HG02610 (cell line): ENCODE data around the gene IREB2.
"Not testable (repeated sequence)": the region's sequence is repeated elsewhere in the genome, so short reads cannot be mapped to it uniquely, and the experiment has no call there.

Source experiments
- ATAC-seq: cut with Tn5 transposase; IDR thresholded peaks from one replicate; pipeline ENCODE4 v1.9.1; 2021; ENCODE audit warnings: mild to moderate bottlenecking, moderate library complexity; ENCODE audit not compliant: unreplicated experiment

The IREB2 gene

GRCh38 chr15:78431955-78432354 is 6.1 kb upstream of the IREB2 start:
- ATAC-seq: no peak

DNA sequence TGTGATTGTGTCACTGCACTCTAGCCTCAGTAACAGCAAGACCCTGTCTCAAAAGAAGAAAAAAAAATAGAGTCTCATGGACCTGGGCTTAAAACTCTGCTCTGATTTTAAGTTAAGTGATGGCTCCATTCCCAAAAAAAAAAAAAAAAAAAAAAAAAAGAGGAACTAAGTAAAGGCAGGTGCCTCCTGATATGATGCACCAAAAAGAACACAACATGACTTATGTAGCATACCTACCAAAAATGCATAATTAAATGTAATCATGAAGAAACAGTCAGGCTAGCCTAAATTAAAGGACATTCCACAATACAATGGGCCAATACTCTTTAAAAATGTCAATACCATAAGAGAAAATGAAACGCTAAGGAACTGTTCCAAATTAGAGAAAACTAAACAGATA is 5.4 kb upstream of the IREB2 start:
- no peak for ATAC-seq

DNA sequence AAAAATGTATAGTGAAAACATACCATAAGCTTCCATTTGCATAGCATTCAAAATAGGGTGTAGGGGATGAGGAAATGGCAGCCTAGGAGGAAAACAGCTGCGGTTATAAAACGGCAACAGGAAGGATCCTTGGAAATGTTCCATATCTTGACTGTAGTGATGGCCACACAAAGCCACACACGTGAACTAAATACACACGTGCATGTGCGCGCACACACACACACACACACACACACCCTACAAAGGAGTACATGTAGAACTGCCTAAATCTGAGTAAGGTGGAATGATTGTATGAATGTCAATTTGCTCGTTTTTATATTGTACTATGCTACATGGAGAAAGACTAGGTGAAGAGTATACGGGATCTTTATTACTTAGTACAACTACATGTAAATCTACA is 3.9 kb upstream of the IREB2 start:
- no peak for ATAC-seq

- not testable (repeated sequence) for ATAC-seq
These were observed 3.3 kb upstream of the IREB2 start for GRCh38 chr15:78434711-78435110.

DNA sequence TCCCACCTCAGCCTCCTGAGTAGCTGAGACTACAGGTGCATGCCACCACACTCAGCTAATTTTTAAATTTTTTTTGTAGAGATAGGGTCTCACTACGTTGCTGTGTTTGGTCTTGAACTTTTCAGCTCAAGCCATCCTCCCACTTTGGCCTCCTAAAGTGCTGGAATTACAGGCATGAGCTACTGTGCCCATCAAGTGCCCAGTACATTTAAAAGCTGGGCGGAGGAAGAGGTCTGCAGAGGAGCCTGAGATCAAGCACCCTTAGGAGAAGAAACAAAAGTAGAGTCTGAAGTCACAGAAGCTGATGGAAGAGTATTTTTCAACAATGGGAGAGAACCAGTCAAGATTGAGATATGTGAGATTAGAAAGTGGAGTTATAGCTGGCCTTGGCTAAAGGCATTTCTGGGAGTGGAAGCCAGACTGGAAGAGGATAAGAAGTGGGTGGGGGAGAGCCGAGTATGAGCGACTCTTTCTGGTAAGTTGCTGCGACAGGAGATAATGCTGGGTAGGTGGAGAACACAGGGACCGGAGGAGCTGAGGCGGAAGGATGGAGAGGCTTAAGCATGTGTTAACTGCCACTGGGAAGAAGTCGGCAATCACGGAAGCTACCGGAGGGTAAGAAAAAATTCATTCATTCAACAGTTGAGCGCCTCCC is 782 bp upstream of the IREB2 start:
- ATAC-seq: no peak

DNA sequence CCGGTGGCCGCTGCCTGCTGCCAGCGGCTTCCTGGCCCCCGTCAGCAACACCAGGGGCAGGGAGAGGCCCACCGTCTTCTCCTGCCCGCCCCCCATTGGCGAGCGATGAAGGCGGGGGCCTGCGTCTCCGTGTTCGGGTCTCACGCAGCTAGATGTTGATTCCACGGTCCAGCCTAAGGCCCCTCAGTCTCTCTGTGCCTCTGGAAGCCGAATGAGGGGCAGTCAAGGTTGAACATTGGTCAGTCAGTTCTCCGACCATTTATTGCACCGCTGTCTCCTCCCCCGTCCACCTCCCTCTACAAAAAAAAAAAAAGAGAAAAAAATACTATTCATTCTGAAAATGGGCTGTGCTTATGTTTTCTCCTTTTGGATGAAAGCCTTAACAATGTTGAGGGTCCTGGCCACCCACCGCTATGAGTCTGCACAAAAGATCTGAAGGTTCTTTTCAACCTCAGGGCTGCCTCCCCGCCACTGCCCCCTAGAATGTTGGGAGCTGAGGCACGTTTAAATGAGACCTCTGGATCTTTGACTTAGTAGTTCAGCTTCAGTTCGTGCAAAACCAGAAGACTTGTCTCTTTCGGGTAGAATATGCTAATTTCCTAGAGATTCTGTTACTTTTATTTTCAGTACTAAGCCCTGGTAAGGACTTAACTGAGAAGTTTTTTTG is 736 bp downstream of the IREB2 start:
- no peak for ATAC-seq

DNA sequence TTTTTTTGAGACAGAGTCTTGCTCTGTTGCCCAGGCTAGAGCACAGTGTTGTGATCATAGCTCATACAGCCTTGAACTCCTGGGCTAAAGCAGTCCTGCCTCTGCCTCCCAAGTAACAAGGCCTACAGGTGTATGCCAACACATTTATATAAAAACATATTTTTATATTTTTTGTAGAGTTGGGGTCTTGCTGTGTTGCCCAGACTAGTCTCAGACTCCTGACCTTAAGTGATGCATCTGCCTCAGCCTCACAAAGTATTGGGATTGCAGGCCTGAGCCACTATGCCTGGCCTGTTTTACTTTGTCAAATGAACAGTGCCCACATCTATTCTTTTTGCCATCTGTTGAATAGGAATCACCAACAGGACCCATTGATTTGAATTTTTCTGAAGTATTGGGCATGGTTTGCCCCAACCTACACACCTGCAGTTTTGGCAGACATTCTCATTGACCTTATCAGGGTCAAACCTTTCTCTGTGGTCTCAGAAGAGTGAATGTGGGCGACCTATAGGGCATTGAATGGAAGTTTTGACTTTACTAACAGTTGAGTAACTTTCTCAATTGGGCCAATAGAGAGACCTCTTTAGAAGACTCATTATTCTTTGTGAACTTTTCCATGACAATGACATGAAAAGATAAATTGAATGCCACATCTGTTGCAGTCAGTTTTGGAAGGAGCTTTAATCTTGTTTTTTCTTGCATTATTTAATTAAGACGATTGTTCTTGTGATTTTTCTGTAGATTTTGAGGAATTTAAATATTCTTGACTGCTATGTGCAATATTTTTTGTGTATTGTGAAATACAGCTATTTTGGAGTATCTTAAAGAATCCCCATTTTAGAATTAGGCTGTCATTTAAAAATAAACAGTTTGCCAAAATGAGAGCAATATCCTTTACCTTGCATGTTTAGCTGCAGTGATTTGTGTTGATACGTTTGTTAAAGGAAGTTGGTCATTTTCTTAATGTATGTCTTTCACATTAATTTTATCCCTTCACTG is 2.7 kb downstream of the IREB2 start:
- no peak for ATAC-seq

- no peak for ATAC-seq
These were observed 6.2 kb downstream of the IREB2 start for GRCh38 chr15:78444255-78444654.

GRCh38 chr15:78445875-78446274 is 7.9 kb downstream of the IREB2 start:
- ATAC-seq: no peak

GRCh38 chr15:78446551-78446950 is 8.5 kb downstream of the IREB2 start:
- ATAC-seq: no peak

DNA sequence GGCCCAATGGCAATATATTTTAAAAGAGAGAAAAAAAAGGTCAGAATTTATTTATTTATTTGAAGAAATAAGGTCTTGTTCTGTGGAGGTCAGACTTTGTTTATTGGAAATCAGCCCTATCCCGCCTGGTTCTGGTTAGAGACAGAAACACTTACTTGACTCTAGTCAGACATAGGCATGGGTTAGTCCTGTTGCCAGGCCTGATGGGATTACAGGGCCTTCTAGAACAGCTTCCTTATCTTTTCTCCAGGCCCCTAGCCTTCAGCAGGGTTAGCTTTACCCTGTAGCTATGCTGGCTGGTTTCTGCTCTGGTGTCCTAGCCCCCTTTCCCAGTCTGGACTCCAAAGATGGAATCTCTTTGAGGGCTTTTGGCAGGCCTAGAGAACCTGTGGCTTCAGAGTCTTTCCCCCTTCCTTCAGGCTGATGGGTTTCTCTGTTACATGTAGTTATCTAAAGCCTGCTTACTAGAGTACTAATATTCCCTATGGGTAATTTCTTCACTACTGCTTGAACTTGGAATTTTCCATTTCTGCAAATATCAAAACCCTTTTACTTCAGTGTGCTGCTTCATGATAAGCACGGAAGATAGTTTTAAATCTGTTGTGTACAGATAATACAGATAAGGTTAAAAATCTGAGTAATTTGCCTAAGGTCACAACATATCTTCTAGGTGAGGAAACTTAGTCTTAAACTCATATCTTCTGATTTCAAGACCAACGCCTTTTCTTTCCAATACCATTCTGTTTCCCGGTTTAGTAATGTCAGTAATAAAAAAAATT is 10.6 kb downstream of the IREB2 start:
- ATAC-seq: no peak

DNA sequence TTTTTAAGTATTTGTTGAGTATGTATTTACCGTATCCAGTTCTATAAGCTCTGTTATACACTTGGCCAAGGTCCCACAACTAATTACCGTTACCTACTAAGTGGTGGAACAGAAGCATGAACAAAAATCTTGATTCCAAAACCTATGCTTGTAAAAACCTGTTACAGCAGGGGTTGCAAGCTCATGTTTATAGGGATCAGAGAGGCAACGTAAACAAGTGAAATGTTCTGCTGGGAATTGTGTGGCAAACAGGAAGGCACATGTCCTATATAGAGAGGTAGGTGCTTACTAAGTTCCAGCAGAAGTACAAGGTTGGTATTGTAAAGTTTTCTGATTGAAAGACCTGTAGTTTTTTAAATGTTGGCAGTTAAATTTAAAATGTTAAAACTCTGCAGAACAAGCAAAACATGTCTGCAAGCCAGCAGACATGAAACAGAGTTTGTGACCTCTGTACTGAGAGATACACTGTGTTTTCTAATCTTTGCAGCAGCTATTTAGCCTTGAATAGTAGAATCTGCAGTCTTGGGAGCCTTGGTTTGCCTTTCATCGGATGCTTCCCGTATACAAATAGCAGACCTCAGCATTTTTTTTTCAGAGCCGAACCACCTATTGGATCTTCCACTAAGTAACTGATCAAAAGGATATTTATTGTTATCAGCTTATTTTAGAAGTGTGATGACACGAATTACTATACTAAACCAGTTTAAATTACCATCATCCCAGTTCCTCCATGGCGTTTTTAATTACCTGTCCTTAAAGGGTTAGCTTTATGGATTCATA is 11.4 kb downstream of the IREB2 start:
- no peak for ATAC-seq

- ATAC-seq: no peak
These were observed 12.4 kb downstream of the IREB2 start for GRCh38 chr15:78450285-78450858.

DNA sequence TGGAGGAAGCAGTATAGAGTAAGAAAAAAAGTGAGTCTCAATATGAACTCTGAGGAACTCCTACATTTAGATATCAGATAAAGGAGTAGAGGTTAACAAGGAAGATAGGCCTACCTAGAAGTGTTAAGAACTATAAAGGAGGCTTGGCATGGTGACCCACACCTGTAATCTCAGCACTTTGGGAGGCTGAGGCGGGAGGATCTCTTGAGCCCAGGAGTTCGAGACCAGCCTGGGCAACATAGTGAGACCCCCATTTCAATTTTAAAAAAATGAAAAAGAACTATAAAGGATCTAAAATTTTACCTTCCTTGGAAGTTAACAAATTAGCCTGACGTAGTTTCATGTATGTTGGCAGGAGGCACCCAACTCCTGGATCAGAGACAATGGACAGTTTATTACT is 14.5 kb downstream of the IREB2 start:
- no peak for ATAC-seq

- ATAC-seq: no peak
These were observed 15.4 kb downstream of the IREB2 start for GRCh38 chr15:78453447-78453846.

DNA sequence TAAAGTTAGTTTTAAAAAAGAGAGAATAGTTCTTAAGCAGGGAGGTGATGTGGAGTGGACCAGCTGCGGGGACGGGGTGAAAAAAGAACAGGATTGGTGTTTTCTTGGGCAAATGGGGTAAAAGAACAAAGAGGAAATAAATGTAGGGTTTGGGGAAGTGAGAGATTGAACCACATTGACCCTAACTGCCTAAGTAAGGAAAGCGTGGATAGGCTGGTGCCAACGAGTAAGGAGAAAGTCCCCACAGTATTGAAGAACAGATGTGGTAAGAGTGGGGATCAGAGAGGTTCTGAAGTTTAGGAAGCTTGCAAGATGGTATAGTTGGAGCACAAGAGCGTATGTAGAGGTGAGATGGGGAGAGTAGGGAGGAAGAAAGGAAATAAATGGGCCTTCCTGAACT is 17.0 kb downstream of the IREB2 start:
- ATAC-seq: no peak

GRCh38 chr15:78455749-78456148 is 17.7 kb downstream of the IREB2 start:
- no peak for ATAC-seq

GRCh38 chr15:78456426-78456825 is 18.4 kb downstream of the IREB2 start:
- ATAC-seq: no peak

- no peak for ATAC-seq
These were observed 19.1 kb downstream of the IREB2 start for GRCh38 chr15:78457101-78457500.

DNA sequence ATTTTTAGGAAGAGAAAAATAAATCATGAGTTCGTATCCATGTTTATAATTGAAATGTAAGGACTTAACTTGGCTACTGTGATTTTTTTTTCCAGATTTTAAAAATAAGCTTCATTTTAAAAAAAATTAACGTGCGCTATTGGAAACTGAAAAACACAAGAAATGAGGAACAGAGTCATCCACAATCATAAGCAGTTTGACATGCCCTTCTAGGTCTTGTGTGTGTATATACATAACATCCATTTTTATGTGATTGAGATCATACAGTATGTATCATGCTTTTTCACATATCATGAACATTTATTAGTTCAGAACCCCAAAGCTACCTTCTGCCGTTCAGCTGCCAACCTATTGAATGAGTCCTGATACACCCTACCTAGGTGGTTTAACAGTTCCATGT is 22.7 kb downstream of the IREB2 start:
- no peak for ATAC-seq
